ENCODE measurements around the gene NFAM1.

The NFAM1 gene

DNA sequence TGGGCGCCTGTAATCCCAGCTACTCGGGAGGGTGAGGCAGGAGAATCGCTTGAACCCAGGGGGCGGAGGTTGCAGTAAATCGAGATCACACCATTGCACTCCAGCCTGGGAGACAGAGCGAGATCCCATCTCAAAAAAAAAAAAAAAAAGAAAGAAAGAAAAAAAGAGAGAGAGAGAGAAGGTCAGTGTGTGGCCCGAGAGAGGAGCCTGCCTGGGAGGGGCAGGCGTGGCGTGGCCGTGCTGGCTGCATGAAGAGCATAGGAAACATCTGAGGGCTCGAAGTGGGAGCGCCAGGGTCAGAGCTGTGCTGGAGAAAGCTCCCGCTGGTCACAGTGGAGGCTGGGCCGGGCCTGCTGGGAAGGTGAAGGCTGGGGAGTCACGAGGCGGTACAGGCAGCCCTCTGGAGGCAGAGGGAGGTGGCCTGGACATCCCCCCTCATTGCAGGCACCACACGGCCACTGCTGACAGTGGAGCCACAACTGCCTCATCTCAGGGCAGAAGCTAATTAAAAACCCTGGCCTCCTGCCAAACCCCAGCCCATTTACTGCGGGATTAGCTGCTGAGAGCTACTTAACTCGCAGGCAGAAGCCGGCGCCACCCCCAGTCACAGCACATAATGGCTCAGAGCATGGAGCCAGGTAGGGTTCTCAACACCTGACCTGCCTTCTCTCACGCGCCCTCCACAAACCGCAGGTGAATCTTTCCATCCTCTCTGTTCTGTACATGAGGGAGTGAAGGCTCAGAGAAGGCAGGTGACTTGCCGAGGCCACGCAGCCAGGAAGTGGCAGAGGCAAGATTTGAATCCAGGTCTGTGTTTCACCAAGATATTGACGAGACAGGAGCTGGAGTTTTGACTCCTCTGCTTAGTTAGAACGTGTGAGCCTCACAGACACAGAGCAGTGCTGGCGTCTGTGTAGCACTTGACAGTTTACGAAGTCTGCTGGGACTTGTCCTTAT is 32.6 kb downstream of the NFAM1 start:
- TF ChIP-seq, protein P1, sequence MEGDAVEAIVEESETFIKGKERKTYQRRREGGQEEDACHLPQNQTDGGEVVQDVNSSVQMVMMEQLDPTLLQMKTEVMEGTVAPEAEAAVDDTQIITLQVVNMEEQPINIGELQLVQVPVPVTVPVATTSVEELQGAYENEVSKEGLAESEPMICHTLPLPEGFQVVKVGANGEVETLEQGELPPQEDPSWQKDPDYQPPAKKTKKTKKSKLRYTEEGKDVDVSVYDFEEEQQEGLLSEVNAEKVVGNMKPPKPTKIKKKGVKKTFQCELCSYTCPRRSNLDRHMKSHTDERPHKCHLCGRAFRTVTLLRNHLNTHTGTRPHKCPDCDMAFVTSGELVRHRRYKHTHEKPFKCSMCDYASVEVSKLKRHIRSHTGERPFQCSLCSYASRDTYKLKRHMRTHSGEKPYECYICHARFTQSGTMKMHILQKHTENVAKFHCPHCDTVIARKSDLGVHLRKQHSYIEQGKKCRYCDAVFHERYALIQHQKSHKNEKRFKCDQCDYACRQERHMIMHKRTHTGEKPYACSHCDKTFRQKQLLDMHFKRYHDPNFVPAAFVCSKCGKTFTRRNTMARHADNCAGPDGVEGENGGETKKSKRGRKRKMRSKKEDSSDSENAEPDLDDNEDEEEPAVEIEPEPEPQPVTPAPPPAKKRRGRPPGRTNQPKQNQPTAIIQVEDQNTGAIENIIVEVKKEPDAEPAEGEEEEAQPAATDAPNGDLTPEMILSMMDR (IDR thresholded peaks at IDR 0.05; ENCODE audit: control insufficient read depth, insufficient read depth, low read depth, low read length, missing control alignments) = no peak
- no peak overlapping the region for H3K4me3 ChIP-seq (ENCODE audit: control insufficient read depth, low read depth, low read length)
- DNase-seq (ENCODE audit: low read depth) = no peak

DNA sequence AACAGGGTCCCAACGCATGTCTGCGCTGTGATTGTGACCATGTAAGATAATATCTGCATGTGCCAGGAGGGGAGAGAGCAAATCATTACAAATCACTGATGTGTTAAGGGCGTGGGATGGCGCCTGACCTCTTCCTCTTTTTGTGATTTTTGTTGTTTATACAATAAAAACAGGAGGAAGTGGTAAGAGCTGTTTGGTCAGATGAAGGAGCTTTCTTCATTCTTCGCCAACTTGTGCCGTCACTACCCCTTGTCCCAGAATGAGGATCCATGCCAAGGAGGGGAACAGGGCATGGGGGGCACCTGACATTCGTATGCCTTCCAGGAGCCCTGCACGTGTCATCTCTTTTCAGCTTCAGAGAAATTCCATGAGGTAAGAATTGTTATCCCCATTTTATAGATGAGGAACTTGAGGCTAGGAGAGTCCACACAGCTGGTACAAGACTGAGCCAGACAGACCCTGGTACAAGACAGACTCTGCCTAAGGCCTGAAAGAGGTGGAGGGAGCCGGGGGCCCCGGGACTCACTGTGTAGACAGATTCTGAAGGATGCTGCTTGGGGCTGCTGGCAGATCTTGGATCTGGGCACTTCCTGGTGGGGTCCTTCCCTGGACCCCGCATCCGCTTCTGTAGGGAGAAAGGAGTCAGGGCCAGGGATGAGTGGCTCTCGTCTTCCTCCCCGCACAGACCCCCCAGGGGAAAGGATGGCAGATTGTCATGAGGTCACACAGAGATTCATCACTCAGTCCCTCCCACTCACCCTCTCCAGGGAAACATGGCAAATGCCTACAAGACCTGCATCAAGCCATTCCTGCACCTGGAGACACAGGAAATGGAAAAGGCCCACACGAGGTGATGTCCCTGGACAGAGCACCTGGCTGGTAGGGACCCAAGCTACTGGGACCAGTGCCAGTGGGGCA is 34.6 kb downstream of the NFAM1 start:
- no peak overlapping the region for H3K4me3 ChIP-seq (ENCODE audit: control insufficient read depth, low read depth, low read length)
- TF ChIP-seq, protein P1 (IDR thresholded peaks at IDR 0.05; ENCODE audit: control insufficient read depth, insufficient read depth, low read depth, low read length, missing control alignments) = no peak
- DNase-seq (ENCODE audit: low read depth) = no peak

DNA sequence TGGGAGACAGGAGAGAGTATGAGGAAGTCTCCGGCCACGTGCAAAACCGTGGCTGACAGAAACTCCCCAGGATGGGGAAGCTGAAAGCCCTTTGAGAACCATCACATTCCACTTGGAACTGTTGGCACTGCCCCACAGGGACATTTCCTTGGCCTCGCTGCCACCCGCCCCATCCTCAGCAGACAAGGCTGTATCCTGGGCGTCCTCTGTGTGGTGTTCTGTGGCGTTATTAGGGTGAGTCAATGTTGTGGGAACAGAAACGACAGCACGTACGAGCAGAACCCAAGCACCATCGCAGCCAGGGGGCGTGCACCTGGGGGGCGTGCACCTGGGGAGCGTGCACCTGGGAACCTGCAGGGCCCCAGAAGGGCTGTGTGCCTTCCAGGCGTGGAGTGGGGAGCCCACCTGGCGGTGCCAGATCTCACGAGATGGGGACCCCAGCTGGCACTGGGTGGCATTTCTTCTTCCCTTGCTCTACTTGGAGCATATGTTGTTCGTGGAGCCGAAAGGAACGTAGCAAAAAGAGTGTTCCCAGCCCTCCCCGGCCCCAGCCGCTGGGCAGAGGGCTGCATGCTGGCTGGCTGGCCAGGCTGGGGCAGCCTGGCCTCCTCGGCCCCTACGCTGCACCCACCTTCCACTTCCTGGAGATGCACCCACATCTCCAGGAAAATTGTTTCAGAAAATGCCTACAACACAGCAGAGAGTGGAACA is 35.4 kb downstream of the NFAM1 start:
- no peak for DNase-seq (ENCODE audit: low read depth)
- H3K4me3 ChIP-seq (ENCODE audit: control insufficient read depth, low read depth, low read length) = no peak overlapping the region
- TF ChIP-seq, protein P1 (IDR thresholded peaks at IDR 0.05; ENCODE audit: control insufficient read depth, insufficient read depth, low read depth, low read length, missing control alignments) = no peak

DNA sequence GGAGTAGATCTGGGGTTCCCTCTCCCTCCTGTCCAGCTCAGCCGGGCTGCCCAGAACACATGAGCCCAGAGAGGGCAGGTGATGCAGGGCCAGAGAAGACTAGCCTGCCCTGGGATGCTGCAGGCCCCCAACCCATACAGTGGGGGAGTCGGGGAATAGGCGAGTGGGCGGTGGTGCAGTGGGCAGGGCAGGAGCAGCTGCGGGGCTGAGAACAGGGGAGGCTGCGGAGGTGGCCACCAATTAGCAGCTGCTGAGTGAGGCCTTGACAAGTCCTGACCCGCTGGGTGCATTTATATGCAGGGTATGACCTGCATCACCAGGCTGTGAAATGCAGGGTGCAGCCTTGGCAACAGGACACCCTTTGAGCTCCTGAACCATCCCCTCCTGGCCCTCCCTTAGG is 43.1 kb downstream of the NFAM1 start:
- DNase-seq (ENCODE audit: low read depth) = no peak
- no peak overlapping the region for H3K4me3 ChIP-seq (ENCODE audit: control insufficient read depth, low read depth, low read length)
- TF ChIP-seq, protein P1 (IDR thresholded peaks at IDR 0.05; ENCODE audit: control insufficient read depth, insufficient read depth, low read depth, low read length, missing control alignments) = no peak

DNA sequence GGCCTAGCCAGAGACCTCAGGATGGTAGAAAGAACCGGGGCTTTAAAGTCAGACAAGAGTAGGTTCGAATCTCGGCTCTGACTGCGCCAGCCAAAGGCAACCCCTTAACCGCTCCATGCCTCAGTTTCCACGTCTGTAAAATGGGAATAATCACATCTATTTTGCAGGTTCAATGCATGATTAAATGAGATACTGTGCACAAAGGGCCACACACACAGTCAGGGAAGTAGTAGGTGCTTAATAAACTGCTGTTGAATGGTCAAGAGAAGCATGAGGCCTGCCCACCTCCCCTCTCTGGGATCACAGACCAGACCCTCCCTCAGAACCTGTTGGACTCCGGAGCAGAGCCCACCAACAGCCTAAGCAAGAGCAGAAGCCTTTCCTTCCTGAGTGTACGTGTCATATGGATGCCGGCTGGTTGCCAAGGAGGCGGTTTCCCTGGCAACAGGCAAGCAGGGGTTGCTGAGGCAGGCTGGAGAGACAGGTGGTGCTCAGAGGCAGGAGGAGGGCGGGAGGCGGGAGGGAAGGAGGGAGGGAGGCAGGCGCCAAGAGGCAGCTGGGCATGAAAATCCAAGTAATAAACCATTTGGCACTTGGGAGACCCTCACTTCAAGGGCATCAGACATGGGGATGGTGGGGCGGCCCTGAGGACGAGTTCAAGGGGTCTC is 43.9 kb downstream of the NFAM1 start:
- no peak overlapping the region for H3K4me3 ChIP-seq (ENCODE audit: control insufficient read depth, low read depth, low read length)
- no peak for DNase-seq (ENCODE audit: low read depth)
- TF ChIP-seq, protein P1 (IDR thresholded peaks at IDR 0.05; ENCODE audit: control insufficient read depth, insufficient read depth, low read depth, low read length, missing control alignments) = no peak
